ENCODE measurements around the gene FGB.

The FGB gene

DNA sequence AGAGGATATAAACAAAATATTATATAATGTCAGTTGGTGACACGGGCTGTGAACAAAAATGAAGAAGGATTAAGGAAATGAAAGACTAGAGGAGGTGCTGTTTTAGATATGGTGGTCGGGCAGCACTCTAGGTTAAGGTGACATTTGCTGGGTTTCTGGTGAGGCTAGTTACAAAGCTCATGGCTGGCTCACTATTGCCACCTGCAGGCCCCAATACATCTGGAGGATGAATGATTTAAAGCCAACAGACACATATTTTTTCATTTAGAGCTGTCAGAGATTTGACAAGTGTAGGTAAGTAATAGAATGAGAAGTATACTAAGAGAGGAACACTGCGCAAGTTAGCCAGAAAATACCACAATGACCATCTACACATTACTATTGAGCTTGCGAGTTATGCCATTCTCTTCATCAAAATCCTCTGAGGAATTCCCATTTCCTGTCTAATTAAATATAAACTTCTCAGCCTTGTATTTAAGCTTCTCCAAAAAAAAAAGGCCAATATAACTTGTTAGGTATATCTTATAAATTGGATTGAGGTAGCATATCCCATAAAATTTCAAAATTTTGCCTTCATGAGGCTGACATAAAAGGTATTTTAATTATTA is 56.0 kb downstream of the FGB start:
- DNase-seq (ENCODE audit: low read depth in 2 of 3, low spot score in 1 of 3): peak; percentile 32 to 44 (median 34)

DNA sequence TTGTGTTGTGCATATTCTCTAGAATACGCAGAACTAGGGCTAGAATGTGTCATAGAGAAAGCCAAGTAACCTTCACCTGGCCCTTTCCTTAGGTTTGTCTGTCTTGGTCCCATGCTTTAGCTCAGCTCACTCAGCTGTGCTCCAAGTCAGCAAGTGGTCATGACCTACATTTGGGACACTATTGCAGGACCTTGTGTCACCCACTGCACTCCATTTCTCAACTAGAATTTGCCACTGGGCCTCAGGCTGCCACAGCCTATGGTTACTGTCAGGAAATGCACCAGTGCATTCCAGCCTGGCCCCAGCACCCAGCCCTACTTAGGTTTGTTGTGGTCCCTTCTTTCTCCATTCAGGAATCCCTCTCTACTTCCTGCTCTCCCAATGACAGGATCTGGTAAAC is 57.3 kb downstream of the FGB start:
- no peak for DNase-seq (ENCODE audit: low read depth in 2 of 3, low spot score in 1 of 3)

Data from stimulated activated CD4-positive, alpha-beta T cell treated with anti-CD3 and anti-CD28 coated beads, Interleukin-12 subunit alpha, Interleukin-12 subunit beta, amount 100 ng/mL, for 48 hours (primary cell).